Metanephros (tissue), 2 donors: ENCODE data around the gene CFAP206. TPM values are rescaled to one million over a fixed set of nuclear protein-coding genes. Genes with fewer than 3 reads are reported as not detected.

Experiments
- small RNA-seq: library from RNA; depleted of rRNA; stranded (forward); fragments of <200 nt; gene quantifications from one replicate; pipeline ENCODE3, GENCODE V24; 2014; ENCODE audit warnings: low replicate concordance
- total RNA-seq: library from RNA; depleted of rRNA; stranded (reverse); fragments of >200 nt; gene quantifications from one replicate; pipeline ENCODE4 v1.2.3, GENCODE V29; 2014

Gene CFAP206, protein sequence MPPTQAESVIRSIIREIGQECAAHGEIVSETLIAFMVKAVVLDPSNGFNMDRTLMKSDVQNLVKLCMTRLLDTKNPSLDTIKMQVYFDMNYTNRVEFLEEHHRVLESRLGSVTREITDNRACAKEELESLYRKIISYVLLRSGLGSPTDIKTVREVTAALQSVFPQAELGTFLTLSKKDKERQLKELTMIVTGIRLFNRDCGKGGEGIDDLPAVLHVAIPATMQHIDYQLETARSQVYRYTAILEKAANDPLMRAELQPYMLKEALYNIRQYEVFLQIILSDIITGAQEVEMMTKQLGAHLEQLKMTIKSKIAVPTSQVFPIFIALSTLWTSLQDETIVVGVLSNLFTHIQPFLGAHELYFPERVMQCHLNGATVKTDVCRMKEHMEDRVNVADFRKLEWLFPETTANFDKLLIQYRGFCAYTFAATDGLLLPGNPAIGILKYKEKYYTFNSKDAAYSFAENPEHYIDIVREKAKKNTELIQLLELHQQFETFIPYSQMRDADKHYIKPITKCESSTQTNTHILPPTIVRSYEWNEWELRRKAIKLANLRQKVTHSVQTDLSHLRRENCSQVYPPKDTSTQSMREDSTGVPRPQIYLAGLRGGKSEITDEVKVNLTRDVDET
- total RNA-seq: 4.0 TPM

DNA sequence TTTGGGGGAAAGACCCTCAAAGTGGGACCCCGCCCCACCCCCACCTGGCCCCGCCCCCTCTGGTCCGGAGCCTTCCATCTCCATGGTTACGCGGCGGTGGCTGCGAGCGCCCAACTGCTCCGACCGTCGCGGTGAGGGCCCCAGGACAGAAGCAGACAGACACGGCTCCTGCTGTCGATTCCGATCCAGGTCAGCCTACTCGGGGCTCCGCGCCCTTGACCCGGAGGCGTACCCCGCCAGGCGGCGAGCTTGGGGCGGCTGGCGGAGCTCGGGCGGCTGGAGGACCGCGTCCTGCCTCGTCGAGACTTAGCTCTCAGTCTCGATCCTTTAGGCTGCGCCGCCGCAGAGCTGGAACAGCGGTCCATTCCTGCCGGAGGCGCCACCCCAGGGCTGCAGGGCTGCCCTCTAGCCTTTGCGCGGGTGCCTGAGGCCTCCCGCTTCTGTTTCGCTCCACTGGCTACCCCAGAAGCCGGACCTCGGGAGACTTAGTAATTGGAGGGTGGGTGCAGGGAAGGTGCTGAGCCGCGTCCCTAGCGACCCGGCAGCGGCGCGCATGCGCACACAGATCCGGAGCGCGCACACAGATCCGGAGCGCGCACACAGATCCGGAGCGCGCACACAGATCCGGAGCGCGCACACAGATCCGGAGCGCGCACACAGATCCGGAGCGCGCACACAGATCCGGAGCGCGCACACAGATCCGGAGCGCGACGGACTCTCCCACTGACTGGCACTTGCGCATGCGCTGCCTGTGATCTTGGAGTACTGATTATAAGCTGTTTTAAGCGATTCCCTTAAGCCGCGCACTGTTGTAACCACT, at the start of gene CFAP206:
Gene CFAP206 (plus strand): TSS at position 72 of the 820 bp plus-strand sequence. CDS start 1,868 bp downstream, outside the sequence.

DNA sequence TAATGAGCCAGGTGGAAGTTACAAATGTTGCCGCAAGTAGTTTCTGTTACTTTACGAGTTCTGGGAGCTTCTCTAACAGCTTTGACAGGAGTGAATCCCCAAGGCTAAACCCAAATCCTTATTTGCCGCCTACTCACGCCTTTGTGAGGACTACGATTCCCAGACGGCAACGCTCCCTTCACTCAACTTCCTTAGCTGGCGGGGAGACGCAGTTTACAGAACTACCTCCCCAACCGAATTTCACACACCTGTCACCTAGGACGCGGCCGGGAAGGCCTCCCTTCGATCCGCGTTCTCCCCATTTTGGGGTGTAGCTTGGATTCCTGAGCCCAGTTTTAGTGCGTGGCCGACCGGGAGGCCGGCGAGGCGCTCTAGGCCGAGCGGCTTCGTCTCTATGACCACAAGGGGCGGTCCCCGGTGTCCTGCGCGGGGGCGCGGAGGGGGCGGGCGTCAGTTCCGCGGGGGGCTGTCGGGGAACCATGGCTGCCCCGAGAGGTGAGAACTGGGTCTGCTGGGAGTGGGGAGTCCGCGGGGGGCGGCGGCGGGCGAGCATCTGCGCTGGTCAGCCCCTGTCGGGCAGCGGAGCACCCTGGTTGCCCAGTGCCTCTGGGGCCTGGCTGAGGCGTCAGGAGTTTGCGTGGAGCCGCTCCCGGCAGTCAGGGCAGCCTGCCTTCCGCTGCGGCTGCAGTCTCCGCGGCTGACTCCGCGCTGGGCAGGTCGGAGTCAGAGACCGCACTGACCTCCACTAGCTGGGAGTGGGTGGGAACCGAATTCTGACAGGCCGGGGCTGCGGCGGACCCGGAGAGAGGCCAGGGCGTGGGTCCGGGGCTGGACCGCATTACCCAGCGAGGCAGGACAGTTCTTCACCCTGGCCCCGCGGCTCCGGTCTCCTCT, 65.0 kb downstream of the CFAP206 start, which contains the start of gene SLC35A1:
Gene SLC35A1 (plus strand): TSS at position 450 of the 894 bp plus-strand sequence. CDS start 30 bp downstream, at position 480.

Small RNAs within 50 kb of the gene (small RNA-seq; reads per million reads assigned to genes)
- not detected for gene AL049697.2
- not detected for gene RNU6-444P

Other genes starting within 250 kb of the CFAP206 start
- gene SMIM8, start 85.4 kb upstream of the CFAP206 start, total RNA-seq: 20.3 TPM
- gene GJB7, start 78.7 kb upstream of the CFAP206 start, total RNA-seq: not detected
- 6.2 TPM for gene C6orf163, start 63.2 kb upstream of the CFAP206 start, total RNA-seq
- gene SLC35A1, start 65.0 kb downstream of the CFAP206 start, total RNA-seq: 21.9 TPM
- gene RARS2, start 182.0 kb downstream of the CFAP206 start, total RNA-seq: 30.9 TPM
- 22.0 TPM for gene ORC3, start 182.2 kb downstream of the CFAP206 start, total RNA-seq